HG03521 (cell line): ENCODE results near the gene WTAP.
"Not testable (repeated sequence)": the region's sequence is repeated elsewhere in the genome, so short reads cannot be mapped to it uniquely, and the experiment has no call there.

Experiments used
- ATAC-seq: cut with Tn5 transposase; IDR thresholded peaks from one replicate; pipeline ENCODE4 v1.9.1; 2021; ENCODE audit warnings: mild to moderate bottlenecking, moderate library complexity; ENCODE audit not compliant: unreplicated experiment

The WTAP gene

DNA sequence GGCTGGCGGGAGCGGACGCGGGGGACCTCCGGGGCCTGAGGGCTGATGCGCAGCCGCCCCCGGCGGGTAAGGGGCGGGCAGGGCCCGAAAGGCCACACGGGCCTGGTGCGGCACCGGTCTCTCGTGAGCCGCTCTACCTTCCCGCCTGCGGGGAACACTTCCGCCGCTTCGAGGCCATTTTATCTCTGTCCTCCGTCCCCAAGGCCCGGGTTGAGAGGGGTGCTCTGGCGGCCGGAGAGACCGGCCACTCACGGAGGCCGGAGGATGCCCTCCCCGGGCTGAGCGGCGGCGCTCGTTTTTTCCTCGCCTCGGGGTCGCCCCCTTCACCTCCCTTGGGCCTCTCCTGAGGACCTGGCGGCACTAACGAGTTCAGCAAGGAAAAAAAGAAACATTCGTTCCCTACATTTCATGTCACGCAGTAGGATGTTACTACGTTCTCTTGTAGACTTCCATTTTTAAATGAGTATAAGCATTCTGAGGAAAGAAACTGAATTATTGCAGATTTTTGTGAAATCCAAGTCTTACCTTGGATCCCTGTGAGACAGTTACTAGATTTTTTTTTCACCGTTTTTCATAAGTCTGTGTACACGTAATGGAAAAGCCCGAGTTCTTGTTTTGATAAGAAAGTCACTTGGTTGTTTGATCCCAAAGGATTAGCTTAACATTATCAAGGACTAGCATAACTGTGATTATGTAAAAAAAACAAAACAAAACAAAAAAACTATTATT, 575 bp downstream of the WTAP start:
- peak; percentile 34 for ATAC-seq

DNA sequence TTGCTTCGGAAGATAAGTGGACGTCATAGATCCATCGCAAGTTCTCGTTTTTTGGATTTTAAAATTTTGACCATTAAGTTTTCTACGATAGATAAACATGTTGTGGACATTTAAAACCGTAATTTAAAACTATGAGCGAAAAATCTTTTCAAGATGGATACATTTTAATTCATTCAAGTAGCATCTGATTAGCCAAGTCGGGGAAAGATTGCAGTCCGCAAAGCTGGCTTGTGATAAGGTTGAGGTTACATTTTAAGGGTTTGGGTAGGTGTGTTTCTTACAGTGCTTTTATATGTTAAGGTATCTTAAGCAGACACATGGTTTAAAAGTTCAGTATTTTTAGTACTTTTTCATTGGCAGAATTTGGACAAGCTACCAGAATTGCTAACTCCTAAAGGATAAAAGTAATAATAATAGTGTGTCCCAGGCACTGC, 1.2 kb downstream of the WTAP start:
- no peak for ATAC-seq

DNA sequence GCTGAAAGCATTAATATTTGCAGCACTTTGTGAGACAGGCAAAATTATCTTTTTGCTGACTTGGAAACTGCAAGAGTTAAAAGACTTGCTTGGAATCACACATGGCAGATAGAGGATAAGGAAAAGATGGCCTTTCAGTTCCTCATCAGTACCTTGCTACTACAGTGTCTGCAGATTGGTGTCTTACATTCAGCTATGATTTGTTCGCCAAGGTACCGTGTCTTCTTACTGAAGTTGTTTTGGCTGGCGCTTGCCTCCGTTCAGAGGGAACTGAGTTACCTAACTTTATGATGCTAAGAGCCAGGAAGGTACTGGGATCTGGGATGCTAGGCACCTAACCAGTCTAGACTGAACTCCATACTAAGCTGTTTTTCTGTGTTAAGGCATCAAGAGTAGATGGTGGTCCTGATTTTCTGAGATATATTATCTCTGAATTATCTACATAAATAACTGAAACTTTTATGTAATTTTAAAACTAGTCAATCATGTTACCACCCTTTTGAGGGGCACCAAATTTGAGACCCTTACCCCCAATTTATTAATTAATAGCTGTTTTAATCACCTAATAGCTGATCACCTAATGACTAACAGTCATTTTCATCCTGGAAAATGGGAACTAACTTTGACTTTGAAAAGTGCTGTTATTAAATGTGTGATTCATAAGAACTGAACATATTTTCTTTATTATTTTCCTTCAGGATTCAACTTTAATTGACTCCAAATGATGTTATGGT, 2.5 kb downstream of the WTAP start:
- ATAC-seq, result no peak

DNA sequence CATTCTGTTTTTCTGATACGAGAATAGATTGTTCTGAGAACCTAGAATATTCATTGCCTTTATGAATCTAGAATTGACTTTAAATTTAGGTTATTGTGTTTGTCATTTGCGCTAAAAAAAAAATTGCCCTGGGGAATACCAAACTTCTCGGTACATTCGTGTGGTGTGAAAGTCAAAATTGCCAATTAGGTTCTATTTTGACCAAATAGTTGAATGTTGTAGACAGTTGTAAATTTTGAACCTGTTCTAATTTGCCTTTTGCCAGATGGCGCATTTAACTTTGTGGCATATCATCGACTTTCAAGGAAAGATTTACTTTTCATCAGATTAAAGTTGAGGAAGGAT, 3.0 kb downstream of the WTAP start:
- ATAC-seq, result no peak

DNA sequence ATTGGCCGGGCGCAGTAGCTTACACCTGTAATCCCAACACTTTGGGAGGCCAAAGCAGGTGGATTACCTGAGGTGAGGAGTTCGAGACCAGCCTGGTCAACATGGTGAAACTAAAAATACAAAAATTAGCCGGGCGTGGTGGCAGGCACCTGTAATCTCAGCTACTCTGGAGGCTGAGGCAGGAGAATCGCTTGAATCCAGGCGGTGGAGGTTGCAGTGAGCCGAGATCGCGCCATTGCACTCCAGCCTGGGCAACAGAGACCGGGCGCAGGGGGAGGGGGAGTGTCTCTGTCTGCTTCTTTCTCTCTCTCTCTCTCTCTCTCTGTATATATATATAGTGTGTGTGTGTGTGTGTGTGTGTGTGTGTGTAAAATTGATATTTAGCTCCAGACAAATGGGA, 5.2 kb downstream of the WTAP start:
- not testable (repeated sequence) for ATAC-seq

DNA sequence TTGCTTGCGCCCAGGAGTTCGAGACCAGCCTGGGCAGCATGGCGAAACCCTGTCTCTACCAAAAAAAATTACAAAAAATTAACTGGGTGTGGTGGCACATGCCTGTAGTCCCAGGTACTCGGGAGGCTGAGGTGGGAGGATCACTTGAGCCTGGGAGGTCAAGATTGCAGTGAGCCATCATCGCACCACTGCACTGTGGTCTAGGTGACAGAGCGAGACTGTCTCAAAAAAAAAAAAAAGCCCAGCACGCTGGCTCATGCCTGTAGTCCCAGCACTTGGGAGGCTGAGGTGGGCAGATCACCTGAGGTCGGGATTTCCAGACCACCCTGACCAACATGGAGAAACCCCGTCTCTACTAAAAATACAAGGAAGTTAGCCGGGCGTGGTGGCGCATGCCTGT, 6.1 kb downstream of the WTAP start:
- not testable (repeated sequence) for ATAC-seq

DNA sequence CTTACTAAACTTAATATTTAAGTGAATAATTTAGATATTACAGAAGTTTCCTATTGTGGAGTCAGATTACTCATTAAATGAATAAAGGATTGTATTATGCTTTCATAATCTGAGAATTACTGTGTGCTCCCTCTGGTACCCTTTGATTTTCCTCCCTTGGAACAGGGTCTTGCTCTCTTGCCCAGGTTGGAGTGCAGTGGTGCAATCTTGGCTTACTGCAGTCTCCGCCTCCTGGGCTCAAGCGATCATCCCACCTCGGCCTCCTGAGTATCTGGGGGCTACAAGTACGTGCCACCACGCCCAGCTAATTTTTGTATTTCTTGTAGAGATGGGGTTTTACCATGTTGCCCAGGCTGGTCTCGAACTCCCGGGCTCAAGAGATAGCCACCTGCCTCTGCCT, 9.6 kb downstream of the WTAP start:
- no peak for ATAC-seq

DNA sequence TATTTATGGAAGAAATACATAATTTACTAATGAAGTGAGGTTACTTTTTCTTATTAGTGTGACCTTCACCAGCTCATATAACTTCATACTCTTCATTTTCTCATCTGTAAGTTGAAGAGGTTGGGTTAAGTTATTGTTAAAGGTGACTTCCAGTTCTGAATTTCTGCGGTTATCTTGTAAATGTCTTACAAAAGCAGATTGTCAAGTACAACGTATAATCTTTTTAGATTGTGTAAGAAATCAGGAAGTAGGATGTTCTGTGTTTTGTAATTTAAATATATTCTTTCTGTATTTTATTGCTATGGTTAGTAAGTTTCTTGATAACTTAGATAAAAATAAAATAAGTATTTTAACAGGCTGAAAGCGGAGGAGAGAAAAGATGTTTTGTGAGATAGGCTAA, 12.0 kb downstream of the WTAP start:
- ATAC-seq, result no peak

DNA sequence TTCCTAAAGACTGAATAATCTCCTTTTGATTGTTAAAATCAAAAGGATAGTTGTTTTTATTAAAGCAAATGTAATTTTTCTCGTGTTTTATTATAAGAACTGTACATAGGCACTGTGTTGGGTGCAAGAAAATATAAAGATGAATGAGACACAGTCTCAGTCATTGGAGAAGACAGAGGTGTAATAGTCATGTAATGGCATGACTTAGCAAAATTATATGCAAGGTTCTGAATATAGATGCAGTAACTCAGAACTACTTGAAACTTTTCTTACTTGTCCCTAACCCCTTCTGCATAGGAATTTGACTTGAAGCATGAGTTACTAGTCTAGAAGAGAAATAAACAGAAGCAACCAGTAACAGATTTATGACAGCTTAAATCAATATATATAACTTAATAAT, 14.9 kb downstream of the WTAP start:
- no peak for ATAC-seq

DNA sequence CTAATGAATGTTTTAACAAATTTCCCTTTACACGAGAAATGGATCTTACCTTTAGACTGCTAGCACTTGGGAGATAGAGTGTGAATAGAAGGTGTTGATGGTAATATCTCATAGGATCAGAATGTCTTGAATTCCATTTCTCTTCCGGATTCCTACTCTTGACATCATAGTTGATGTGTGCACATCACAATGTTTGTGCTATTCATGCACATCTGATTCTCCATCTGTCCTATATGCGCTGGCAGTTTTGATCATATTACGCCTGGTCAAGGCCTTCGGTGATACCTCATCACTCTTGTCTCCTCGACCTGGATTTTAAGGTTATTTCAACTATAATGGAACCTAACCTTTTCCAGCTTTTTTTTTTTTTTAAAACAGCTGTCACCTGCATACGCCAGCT, 17.8 kb downstream of the WTAP start:
- no peak for ATAC-seq

DNA sequence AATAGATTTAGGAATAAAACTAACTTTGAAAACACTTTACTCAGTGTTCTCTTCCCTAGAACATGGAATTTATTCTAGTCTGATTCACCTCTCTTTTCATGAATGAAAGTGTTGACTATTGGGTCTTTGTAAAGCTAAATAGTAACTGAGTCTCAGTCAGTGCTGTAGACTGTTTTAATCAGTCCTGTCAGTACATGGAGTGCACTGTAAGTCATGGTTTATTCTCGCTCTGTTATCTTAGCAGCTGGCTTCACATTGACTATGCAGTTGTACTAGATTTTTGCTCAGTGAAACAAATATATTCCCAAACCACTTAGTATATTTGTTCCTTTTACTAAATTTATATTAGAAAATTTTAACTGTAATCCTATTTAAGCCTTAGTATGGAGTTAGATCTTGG, 19.5 kb downstream of the WTAP start:
- no peak for ATAC-seq

DNA sequence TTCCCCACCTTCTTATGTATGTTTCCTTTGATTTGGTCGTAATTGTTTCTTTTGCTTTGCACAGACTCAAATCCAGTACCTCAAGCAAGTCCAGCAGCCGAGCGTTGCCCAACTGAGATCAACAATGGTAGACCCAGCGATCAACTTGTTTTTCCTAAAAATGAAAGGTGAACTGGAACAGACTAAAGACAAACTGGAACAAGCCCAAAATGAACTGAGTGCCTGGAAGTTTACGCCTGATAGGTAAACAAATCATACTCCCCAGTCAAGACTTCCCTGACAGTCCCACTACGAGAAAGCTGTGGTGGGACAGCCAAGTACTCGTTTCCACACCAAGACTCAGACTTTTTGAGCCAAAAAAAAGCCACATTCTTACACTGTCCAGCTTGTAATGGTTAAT, 20.8 kb downstream of the WTAP start:
- ATAC-seq, result not testable (repeated sequence)

DNA sequence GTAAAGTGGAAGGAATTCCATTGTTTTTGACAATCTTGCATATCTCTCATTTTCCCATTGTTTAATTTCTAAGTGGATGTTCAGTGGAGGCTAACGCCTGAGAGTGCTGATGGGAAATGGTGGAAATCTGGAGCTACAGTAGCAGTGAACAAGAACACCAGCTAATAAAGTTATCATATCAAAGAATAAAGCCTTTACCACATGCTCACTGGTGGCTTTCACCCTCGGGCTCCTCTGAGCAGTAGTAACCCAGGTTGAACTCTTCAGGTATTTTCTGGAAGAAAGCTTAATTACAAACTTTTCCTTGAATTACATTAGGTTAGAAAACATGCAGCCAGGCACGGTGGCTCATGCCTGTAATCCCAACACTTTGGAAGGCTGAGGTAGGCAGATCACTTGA, 24.1 kb downstream of the WTAP start:
- ATAC-seq, result no peak

DNA sequence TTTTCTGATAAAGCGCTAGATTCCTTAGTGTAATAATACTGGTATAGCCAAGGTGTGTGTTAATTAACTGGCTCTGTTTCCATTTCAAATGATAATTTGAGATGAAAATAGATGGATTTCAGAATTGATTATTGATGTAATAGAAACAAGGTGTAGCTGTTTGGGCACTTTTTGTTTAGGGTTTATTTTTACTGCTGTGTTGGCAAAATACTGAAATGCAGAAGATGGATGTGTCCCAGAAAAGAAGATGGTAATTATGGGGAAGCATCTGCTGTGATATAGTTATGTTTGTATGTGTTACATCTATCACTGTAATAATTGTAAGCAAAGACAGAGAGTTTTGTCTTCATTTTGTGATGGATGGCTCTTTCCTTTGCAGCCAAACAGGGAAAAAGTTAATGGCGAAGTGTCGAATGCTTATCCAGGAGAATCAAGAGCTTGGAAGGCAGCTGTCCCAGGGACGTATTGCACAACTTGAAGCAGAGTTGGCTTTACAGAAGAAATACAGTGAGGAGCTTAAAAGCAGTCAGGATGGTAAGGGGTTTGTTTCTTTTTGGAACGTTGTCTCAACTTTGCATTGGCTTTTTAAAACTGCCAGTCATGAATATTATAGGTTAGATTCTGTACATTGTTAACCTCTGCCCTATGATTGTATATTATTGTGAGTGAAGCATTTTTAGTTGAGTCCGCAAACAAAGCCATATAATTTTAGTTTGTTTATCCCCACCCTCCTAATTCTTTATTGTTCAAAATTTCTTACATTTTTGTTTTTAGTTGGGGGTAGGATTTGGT, 26.0 kb downstream of the WTAP start:
- no peak for ATAC-seq

DNA sequence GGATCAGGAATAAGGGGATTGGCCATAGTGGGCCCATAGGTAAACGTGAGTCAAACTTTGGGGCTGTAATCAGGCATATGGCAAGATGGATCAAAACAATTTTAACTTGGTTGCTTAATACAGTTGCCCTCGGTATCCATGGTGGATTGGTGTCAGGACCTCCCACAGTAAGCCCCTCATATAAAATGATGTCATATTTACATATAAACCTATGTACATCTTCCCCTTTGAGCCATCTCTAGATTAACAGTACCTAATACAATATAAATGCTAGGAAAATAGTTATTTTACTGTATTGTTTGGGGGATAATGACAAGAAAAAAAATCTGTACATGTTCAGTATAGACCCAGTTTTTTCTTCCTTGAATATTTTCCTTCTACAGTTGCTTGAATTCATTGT, 27.1 kb downstream of the WTAP start:
- no peak for ATAC-seq

DNA sequence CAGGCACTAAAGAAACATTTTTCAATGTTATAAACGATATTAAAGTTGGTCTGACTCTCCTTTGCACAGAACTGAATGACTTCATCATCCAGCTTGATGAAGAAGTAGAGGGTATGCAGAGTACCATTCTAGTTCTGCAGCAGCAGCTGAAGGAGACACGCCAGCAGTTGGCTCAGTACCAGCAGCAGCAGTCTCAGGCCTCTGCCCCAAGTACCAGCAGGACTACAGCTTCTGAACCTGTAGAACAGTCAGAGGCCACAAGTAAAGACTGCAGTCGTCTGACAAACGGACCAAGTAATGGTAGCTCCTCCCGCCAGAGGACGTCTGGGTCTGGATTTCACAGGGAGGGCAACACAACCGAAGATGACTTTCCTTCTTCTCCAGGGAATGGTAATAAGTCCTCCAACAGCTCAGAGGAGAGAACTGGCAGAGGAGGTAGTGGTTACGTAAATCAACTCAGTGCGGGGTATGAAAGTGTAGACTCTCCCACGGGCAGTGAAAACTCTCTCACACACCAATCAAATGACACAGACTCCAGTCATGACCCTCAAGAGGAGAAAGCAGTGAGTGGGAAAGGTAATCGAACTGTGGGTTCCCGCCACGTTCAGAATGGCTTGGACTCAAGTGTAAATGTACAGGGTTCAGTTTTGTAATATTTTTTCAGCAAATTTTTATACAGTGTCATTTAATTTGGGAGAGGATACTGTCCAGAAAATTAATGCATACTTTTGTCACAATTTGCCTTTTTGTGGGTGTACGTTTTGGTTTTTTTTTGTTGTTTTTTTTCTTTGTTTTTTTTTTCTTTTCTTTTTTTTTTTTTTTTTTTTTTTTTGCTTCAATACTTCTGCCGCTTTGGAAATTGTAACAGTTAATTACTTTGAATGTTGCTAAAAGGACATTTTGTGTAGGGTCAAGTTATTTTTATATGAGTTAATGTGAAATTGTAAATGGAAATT, 27.9 kb downstream of the WTAP start:
- no peak for ATAC-seq

DNA sequence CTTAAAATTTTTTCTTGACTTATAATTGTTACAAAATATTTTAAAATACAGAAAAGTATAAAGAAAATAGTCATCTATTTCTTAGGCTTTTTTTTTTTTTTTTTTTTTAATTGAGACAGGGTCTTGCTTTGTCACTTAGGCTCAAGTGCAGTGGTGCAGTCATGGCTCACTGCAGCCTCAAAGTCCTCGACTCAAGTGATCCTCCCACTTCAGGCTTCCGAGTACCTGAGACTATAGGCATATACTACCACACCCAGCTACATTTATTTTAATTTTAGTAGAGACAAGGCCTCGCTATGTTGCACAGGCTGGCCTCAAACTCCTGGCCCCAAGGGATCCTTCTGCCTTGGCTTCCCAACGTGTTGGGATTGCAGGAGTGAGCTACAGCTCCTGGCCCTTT, 29.2 kb downstream of the WTAP start:
- no peak for ATAC-seq

DNA sequence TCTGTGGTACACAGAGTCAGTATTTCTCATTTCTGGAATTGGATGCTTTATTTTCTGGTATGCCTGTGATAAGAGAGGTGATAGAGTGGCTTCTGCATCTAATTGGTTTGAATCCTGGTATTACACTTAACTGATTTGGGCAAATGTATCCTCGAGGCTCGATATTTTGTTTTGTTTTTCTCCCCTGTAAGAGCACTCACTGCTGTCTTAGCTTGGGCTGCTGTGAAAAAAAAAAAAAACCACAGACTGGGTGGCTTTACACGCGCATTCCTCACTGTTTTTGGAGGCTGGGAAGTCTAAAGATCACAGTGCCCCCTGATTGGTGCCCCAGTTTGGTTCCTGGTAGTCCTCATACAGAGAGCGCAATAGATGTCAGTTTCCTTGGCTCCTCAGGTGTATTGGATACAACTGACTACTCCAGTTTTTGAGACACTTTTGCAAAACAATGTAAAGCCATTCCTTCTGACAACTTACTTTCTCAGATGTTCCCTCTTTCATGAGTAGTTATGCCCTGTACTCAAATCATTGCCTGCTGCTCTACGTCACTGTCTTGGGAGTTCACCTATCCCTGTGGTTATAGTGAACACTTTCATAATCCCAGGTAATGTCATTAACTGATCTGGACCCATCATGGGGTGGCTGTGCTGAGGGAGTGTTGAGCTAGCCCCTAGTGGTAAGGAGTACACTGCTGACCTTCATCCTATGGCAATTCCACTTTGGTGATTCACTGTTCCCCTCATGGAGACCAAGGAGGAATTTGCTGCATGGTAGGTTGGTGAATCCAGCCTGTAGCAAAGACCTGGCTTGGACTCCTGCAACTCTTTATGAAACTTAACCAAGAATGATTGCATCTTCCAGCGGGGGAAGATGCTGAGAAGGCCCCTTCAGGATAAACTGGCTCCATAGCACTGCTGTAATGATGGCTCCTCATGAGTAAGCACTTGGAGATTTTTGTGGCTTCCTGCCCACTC, 31.0 kb downstream of the WTAP start:
- no peak for ATAC-seq

DNA sequence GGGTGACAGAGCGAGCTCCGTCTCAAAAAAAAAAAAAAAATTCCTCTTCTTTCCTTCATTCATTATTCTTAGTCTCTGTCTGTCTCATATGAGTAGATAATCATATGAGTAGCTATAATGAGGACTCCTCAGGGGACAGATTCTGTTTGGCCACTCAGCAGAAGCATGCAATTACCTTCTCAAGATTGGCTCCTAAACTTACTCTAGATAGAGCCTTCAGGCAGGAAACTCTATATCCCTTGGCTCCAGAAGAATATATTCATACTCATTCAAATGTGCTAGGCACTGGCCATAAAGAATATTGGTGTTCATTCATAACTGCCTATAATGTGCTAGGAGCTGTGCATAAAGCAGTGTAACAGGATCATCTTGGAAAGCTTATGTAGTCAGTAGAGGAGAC, 32.3 kb downstream of the WTAP start:
- ATAC-seq, result no peak

DNA sequence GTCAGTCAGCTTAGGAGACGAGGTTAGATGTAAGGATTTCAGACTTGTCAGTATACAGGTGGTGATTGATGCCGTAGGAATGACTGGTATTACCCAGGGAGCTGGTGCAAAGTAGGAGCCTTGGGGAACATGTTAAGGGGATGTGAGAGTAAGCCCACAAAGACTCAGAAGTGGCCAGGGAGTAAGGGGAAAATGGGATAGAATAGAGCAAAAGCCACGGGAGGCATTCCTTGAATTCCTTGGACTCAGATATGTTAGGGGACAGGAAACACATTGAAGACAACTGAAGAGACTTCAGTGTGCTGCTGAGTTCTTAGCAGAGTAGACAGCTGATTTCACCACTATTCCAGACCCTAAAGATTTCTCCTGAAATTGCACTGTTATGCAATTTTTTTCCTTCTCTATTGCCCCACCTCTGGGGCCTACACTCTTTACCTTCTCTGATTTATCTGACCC, 33.3 kb downstream of the WTAP start:
- ATAC-seq, result no peak
